OCI-LY7 (cell line): ENCODE measurements around the gene PDIA2. TPM values are rescaled to one million over a fixed set of nuclear protein-coding genes. Genes with fewer than 3 reads are reported as not detected.

Experiments
- BruUV-seq: library from RNA; stranded (reverse); fragments of 400-500 nt; replicated peaks from 2 replicates; lab custom pipeline; 2021; lab: Mats Ljungman, UMichigan
- CTCF ChIA-PET: fragments of 300-600 bp; sonication (Branson Sonifier 250); formaldehyde crosslinking; loops from one replicate; lab custom pipeline; 2022; ENCODE audit warnings: antibody characterized with exemption; ENCODE audit not compliant: unreplicated experiment; lab: Charles Lee
- POLR2A ChIA-PET: fragments of 300-600 bp; sonication (Branson Sonifier 250); formaldehyde crosslinking; loops from one replicate; lab custom pipeline; 2022; ENCODE audit warnings: antibody characterized with exemption; lab: Charles Lee
- DNase-seq: peaks from one replicate; pipeline ENCODE4 v3.0.0-alpha.2; 2015; ENCODE audit warnings: low spot score
- H2AFZ ChIP-seq: fragments of 200-600 bp; sonication (generic), shearing (Covaris generic); 2 replicates; pipeline ENCODE4 v1.6.1; 2014; ENCODE audit warnings: mild to moderate bottlenecking, antibody characterized with exemption, low read length, moderate library complexity
- H3K27ac ChIP-seq: fragments of 200-600 bp; sonication (generic); 2 replicates; pipeline ENCODE4 v1.5.1; 2014; ENCODE audit warnings: mixed run types, low read depth, mild to moderate bottlenecking, moderate library complexity, low read length, inconsistent platforms; ENCODE audit not compliant: poor library complexity, severe bottlenecking
- H3K36me3 ChIP-seq: fragments of 200-600 bp; sonication (generic); 2 replicates; pipeline ENCODE4 v1.6.1; 2014; ENCODE audit warnings: mild to moderate bottlenecking, antibody characterized with exemption, low read length, moderate library complexity, mixed read lengths; ENCODE audit not compliant: insufficient read depth
- H3K4me1 ChIP-seq: fragments of 200-600 bp; sonication (generic); 2 replicates; pipeline ENCODE4 v1.5.1; 2014; ENCODE audit warnings: mild to moderate bottlenecking, low read length; ENCODE audit not compliant: insufficient read depth, poor library complexity, severe bottlenecking
- H3K4me2 ChIP-seq: fragments of 200-600 bp; sonication (generic); 2 replicates; pipeline ENCODE4 v1.6.1; 2014; ENCODE audit warnings: mild to moderate bottlenecking, low read length
- H3K4me3 ChIP-seq: fragments of 200-600 bp; sonication (generic); 2 replicates; pipeline ENCODE4 v1.5.1; 2014; ENCODE audit warnings: mild to moderate bottlenecking, low read depth, low read length; ENCODE audit not compliant: poor library complexity, severe bottlenecking
- H3K79me2 ChIP-seq: fragments of 200-600 bp; sonication (generic); 2 replicates; pipeline ENCODE4 v1.6.1; 2016; ENCODE audit warnings: low read depth, mild to moderate bottlenecking, low read length, moderate library complexity, mixed read lengths; ENCODE audit not compliant: insufficient read depth
- H3K9me2 ChIP-seq: fragments of 200-600 bp; sonication (generic); 2 replicates; pipeline ENCODE4 v1.6.1; 2016; ENCODE audit warnings: mild to moderate bottlenecking, low read length, mixed read lengths; ENCODE audit not compliant: insufficient read depth
- H3K9me3 ChIP-seq: fragments of 200-600 bp; sonication (generic); 2 replicates; pipeline ENCODE4 v1.6.1; 2014; ENCODE audit warnings: mild to moderate bottlenecking, mixed run types, low read length, mixed read lengths
- H4K20me1 ChIP-seq: fragments of 200-600 bp; sonication (generic); 2 replicates; pipeline ENCODE4 v1.6.1; 2014; ENCODE audit warnings: mild to moderate bottlenecking, antibody characterized with exemption, low read length, moderate library complexity, mixed read lengths; ENCODE audit not compliant: insufficient read depth
- EZH2phosphoT487 ChIP-seq: fragments of 200-600 bp; sonication (generic); IDR thresholded peaks from 2 replicates; pipeline ENCODE4 v1.6.1; 2018; ENCODE audit warnings: low read depth, borderline replicate concordance, mild to moderate bottlenecking, mixed run types, antibody characterized with exemption, low read length, moderate library complexity, mixed read lengths
- intact Hi-C: fragments of 100-400 bp; cut with micrococcal nuclease; formaldehyde crosslinking; loops from one replicate; pipeline ENCODE4 v1.10.0; 2022; ENCODE audit not compliant: unreplicated experiment
- total RNA-seq, 2 experiments: library from RNA; depleted of rRNA in 1 of 2; stranded (reverse); fragments of >200 nt in 1 of 2; shearing (Covaris generic) in 1 of 2; gene quantifications; 2 replicates each; pipeline ENCODE4 v1.2.3, GENCODE V29; 2014 to 2022
- TF ChIP-seq, protein P1 (sequence below): fragments of 200-600 bp; sonication (generic); conservative IDR thresholded peaks from 2 replicates; pipeline ENCODE4 v1.5.1; 2014; ENCODE audit warnings: mild to moderate bottlenecking, antibody characterized with exemption, low read length, moderate library complexity, mixed read lengths

PDIA2 gene
- total RNA-seq, 2 experiments from 2014 or later: not detected

DNA sequence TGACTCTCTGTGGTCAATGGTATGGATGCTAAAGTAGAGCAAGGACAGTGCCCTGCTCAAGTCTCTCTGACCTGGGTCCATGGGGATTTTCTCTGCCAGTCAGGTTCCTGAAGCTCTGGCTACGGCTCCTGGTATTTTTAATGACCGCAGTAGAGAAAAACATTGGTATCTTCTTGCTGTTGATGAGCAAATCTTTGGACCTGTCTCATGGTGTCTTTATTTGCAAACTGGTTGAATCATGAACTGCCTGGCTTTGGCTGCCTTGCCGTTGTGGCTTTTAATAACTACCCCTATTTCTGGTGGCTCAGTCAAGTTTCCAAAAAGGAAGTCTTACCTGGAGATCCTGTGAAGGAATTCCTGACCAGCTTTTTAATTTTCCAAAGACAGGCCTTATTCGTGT lies 39.6 kb upstream of the PDIA2 start:
- BruUV-seq: no TSS peak
- Histone ChIP-seq H3K9me2 (no peaks in the 10 kb centered on the region), H3K4me2 (no peak overlapping the region), H4K20me1 (no peaks in the 10 kb centered on the region), H2AFZ (no peak overlapping the region), H3K36me3 (no peaks in the 10 kb centered on the region), H3K9me3 (no peaks in the 10 kb centered on the region), H3K27ac (no peak overlapping the region), H3K79me2 (no peaks in the 10 kb centered on the region), H3K4me1 (peaks cover 21% of the 10 kb centered on the region), H3K4me3 (no peak overlapping the region)
- POLR2A ChIA-PET: no interaction called here
- CTCF ChIA-PET: no interaction called here
- no peak for TF ChIP-seq EZH2phosphoT487
- no peak for DNase-seq
- intact Hi-C loops: no loop called here

- intact Hi-C loops: no loop called here
- TF ChIP-seq EZH2phosphoT487: no peak
- TF ChIP-seq, protein P1, sequence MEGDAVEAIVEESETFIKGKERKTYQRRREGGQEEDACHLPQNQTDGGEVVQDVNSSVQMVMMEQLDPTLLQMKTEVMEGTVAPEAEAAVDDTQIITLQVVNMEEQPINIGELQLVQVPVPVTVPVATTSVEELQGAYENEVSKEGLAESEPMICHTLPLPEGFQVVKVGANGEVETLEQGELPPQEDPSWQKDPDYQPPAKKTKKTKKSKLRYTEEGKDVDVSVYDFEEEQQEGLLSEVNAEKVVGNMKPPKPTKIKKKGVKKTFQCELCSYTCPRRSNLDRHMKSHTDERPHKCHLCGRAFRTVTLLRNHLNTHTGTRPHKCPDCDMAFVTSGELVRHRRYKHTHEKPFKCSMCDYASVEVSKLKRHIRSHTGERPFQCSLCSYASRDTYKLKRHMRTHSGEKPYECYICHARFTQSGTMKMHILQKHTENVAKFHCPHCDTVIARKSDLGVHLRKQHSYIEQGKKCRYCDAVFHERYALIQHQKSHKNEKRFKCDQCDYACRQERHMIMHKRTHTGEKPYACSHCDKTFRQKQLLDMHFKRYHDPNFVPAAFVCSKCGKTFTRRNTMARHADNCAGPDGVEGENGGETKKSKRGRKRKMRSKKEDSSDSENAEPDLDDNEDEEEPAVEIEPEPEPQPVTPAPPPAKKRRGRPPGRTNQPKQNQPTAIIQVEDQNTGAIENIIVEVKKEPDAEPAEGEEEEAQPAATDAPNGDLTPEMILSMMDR: no peak
- no peak overlapping the region for H3K4me3 ChIP-seq
- H3K27ac ChIP-seq: no peak overlapping the region
- H2AFZ ChIP-seq: no peak overlapping the region
- CTCF ChIA-PET: no interaction called here
- DNase-seq: no peak
- H4K20me1 ChIP-seq: no peaks in the 10 kb centered on the region
- H3K36me3 ChIP-seq: no peaks in the 10 kb centered on the region
- no peaks in the 10 kb centered on the region for H3K9me2 ChIP-seq
- H3K4me2 ChIP-seq: no peak overlapping the region
- no peaks in the 10 kb centered on the region for H3K9me3 ChIP-seq
- no peaks in the 10 kb centered on the region for H3K79me2 ChIP-seq
- no TSS peak for BruUV-seq
- POLR2A ChIA-PET: no interaction called here
- H3K4me1 ChIP-seq: peaks cover 12% of the 10 kb centered on the region
These were observed 37.9 kb upstream of the PDIA2 start for GRCh38 chr16:245105-245504.

- no peak for DNase-seq
- Histone ChIP-seq H3K4me3 (no peak overlapping the region), H3K4me1 (peaks cover 9% of the 10 kb centered on the region), H3K9me2 (no peaks in the 10 kb centered on the region), H3K79me2 (no peaks in the 10 kb centered on the region), H2AFZ (no peak overlapping the region), H3K36me3 (no peaks in the 10 kb centered on the region), H3K27ac (no peak overlapping the region), H3K4me2 (no peak overlapping the region), H3K9me3 (no peaks in the 10 kb centered on the region), H4K20me1 (no peaks in the 10 kb centered on the region)
- no peak for TF ChIP-seq EZH2phosphoT487
- TF ChIP-seq, protein P1: no peak
- BruUV-seq: no TSS peak
- intact Hi-C loops: no loop called here
- ChIA-PET POLR2A (no interaction called here), CTCF (no interaction called here)
These were observed 35.9 kb upstream of the PDIA2 start for GRCh38 chr16:247027-247426.
